DND-41 (cell line): ENCODE data around the gene ABCD4.

Source experiments
- EZH2 ChIP-seq: IDR thresholded peaks from 3 replicates; pipeline ENCODE4 v1.6.1; 2012; ENCODE audit warnings: borderline replicate concordance, low read depth, mild to moderate bottlenecking, moderate library complexity, low read length, inconsistent platforms; ENCODE audit not compliant: severe bottlenecking
- TF ChIP-seq, protein P1 (sequence below): IDR thresholded peaks from 2 replicates; pipeline ENCODE4 v1.5.1; 2012; ENCODE audit warnings: borderline replicate concordance, low read length, moderate library complexity, mild to moderate bottlenecking; ENCODE audit not compliant: poor library complexity, severe bottlenecking; ENCODE audit errors: extremely low read depth

DNA sequence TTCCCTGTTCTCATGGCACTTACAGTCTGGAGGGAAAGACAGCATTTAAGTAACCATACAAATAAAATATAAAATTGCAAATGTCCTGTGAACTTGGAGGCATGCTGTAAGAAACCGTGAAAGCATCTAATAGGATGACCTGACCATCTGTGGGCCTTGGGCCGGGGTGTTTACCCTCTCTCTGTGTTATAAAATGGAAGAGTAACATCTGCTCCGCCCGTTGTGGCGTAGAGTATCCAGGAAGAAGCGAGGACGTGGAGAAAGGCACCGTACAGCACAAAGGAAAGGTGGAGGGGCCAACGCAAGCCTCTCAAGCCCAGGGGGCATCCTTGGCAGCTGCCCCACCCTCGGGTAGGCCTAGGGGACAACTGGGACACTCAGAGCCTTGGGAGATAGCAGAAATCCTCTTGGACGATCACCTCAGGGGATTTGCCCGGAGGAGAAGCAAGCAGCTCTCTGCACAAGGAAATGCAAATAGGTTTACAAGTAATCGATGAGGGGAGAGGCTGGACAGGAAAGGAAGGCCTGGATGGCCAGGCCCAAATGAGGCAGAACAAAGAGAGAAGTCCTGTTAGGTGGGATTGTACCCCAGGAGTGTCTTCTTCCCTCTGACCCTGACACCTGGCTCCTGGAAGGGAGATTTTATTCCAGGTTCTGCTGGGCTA, 37.3 kb downstream of the ABCD4 start:
- TF ChIP-seq, protein P1, sequence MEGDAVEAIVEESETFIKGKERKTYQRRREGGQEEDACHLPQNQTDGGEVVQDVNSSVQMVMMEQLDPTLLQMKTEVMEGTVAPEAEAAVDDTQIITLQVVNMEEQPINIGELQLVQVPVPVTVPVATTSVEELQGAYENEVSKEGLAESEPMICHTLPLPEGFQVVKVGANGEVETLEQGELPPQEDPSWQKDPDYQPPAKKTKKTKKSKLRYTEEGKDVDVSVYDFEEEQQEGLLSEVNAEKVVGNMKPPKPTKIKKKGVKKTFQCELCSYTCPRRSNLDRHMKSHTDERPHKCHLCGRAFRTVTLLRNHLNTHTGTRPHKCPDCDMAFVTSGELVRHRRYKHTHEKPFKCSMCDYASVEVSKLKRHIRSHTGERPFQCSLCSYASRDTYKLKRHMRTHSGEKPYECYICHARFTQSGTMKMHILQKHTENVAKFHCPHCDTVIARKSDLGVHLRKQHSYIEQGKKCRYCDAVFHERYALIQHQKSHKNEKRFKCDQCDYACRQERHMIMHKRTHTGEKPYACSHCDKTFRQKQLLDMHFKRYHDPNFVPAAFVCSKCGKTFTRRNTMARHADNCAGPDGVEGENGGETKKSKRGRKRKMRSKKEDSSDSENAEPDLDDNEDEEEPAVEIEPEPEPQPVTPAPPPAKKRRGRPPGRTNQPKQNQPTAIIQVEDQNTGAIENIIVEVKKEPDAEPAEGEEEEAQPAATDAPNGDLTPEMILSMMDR: no peak
- TF ChIP-seq EZH2: no peak
